Adrenal gland (tissue), 5 donors: ENCODE results near the gene SPAG16.

Experiments
- POLR2A ChIP-seq, 2 donors: fragments of 450-650 bp; IDR thresholded peaks; one replicate each; pipeline ENCODE4 v1.6.1; 2017; ENCODE audit warnings: antibody characterized with exemption in 2 of 2, mild to moderate bottlenecking in 2 of 2, moderate library complexity in 1 of 2
- TF ChIP-seq, protein P1 (sequence below), 6 experiments: fragments of 450-650 bp in 4 of 6; fragments of 200-600 bp in 2 of 6; sonication (generic) in 1 of 6; IDR thresholded peaks; 1 replicate in 5 of 6; 2 replicates in 1 of 6; pipeline versions ENCODE4 v1.5.1 to v1.8.0; 2016 to 2021; ENCODE audit warnings: antibody characterized with exemption in 6 of 6, mild to moderate bottlenecking in 2 of 6, moderate library complexity in 1 of 6
- donor health status: DM: no; HTN: no; CAD: no.

DNA sequence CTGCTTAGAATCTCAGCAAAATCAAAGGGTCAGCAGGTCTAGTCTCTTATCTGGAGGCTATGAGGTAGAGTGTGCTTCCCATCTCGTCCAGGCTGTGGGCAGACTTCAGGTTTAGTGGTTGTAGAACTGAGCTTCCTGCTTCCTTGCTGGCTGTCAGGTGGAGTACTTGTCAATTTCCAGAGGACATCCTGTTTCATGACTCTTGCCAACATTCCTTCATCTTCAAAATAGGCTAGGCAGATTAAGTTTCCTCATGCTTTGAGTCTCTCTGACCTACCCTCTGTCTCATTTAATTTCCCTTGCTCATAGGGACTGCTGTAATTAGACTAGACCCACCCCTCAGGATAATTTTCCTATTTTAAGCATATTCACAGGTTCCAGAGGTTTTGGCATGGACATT lies 562.6 kb downstream of the SPAG16 start:
- TF ChIP-seq POLR2A (IDR thresholded peaks at IDR 0.05), result no peak
- TF ChIP-seq, protein P1, sequence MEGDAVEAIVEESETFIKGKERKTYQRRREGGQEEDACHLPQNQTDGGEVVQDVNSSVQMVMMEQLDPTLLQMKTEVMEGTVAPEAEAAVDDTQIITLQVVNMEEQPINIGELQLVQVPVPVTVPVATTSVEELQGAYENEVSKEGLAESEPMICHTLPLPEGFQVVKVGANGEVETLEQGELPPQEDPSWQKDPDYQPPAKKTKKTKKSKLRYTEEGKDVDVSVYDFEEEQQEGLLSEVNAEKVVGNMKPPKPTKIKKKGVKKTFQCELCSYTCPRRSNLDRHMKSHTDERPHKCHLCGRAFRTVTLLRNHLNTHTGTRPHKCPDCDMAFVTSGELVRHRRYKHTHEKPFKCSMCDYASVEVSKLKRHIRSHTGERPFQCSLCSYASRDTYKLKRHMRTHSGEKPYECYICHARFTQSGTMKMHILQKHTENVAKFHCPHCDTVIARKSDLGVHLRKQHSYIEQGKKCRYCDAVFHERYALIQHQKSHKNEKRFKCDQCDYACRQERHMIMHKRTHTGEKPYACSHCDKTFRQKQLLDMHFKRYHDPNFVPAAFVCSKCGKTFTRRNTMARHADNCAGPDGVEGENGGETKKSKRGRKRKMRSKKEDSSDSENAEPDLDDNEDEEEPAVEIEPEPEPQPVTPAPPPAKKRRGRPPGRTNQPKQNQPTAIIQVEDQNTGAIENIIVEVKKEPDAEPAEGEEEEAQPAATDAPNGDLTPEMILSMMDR (IDR thresholded peaks at IDR 0.05), result no peak
